Hepatocyte (in vitro differentiated cells): ENCODE measurements around the gene PTPRR.

ENCODE experiments used
- CTCF ChIP-seq: fragments of 200-600 bp; sonication (generic); IDR thresholded peaks from 2 replicates; pipeline ENCODE4 v1.5.1; 2016; ENCODE audit warnings: antibody characterized with exemption, mild to moderate bottlenecking; ENCODE audit not compliant: poor library complexity
- EZH2 ChIP-seq: fragments of 200-600 bp; sonication (generic); IDR thresholded peaks from 2 replicates; pipeline ENCODE4 v1.6.1; 2016; ENCODE audit warnings: antibody characterized with exemption, mild to moderate bottlenecking, borderline replicate concordance
- EZH2phosphoT487 ChIP-seq: fragments of 200-600 bp; sonication (generic); IDR thresholded peaks from one replicate; pipeline ENCODE4 v1.6.1; 2018; ENCODE audit warnings: antibody characterized with exemption, mild to moderate bottlenecking, low read depth, moderate library complexity; ENCODE audit not compliant: unreplicated experiment, severe bottlenecking

GRCh38 chr12:70657616-70658286, 262.8 kb downstream of the PTPRR start:
- TF ChIP-seq CTCF (no peak), EZH2phosphoT487 (no peak), EZH2 (no peak)
